Small intestine (tissue), 7 donors: Measurements from ENCODE around the gene LRRIQ4. TPM values are rescaled to one million over a fixed set of nuclear protein-coding genes. Genes with fewer than 3 reads are reported as not detected.
A peak's percentile ranks its signal among the peaks of the same experiment; 100 is the strongest.

Source experiments
- DNase-seq, 2 donors: peaks; one replicate each; pipeline versions ENCODE4 v3.0.0 to v3.0.0-alpha.2; 2013
- FAIRE-seq: peaks from 2 replicates; lab custom pipeline; 2012; peaks lifted over from hg19 to GRCh38; lab: Jason Lieb, UNC
- H3K27ac ChIP-seq, 3 donors: one replicate each; pipeline ENCODE4 v1.5.1; 2013; ENCODE audit warnings: low read length in 2 of 3, mild to moderate bottlenecking in 2 of 3, control low read depth in 1 of 3, inconsistent platforms in 1 of 3, low read depth in 1 of 3, moderate library complexity in 1 of 3
- H3K27me3 ChIP-seq, 3 donors: one replicate each; pipeline ENCODE4 v1.6.1; 2013; ENCODE audit warnings: low read length in 3 of 3, inconsistent platforms in 1 of 3; ENCODE audit not compliant: control insufficient read depth in 3 of 3, insufficient read depth in 3 of 3
- H3K36me3 ChIP-seq, 3 donors: one replicate each; pipeline ENCODE4 v1.6.1; 2013; ENCODE audit warnings: low read length in 3 of 3, inconsistent platforms in 1 of 3, low read depth in 1 of 3, mild to moderate bottlenecking in 1 of 3, moderate library complexity in 1 of 3; ENCODE audit not compliant: control insufficient read depth in 3 of 3, insufficient read depth in 2 of 3
- H3K4me1 ChIP-seq, 3 donors: one replicate each; pipeline ENCODE4 v1.6.1; 2013; ENCODE audit warnings: low read length in 2 of 3, inconsistent platforms in 1 of 3, low read depth in 1 of 3, mild to moderate bottlenecking in 1 of 3, moderate library complexity in 1 of 3; ENCODE audit not compliant: control insufficient read depth in 3 of 3, insufficient read depth in 2 of 3
- H3K4me3 ChIP-seq, 3 donors: one replicate each; pipeline ENCODE4 v1.5.1; 2013; ENCODE audit warnings: low read length in 3 of 3, control low read depth in 1 of 3, inconsistent platforms in 1 of 3, low read depth in 1 of 3, mild to moderate bottlenecking in 1 of 3, moderate library complexity in 1 of 3
- H3K9me3 ChIP-seq, 2 donors: one replicate each; pipeline ENCODE4 v1.6.1; 2013; ENCODE audit warnings: low read depth in 1 of 2, low read length in 1 of 2; ENCODE audit not compliant: control insufficient read depth in 2 of 2, insufficient read depth in 1 of 2
- WGBS, 3 donors: extraction: QIAGEN DNeasy Blood & Tissue Kit; methylation state at CpG; one replicate each; pipeline ENCODE4 v1.1.7; 2013; 5-methylcytosine and 5-hydroxymethylcytosine counted together
- polyA plus RNA-seq, 4 donors: library from polyadenylated mRNA; stranded (reverse) in 3 of 4; unstranded in 1 of 4; fragments of 200-250 nt in 3 of 4; fragments of 120-200 nt in 1 of 4; gene quantifications; one replicate each; pipeline versions ENCODE4 v1.2.1 to v1.2.3, GENCODE V29; 2013
- donor health status: healthy with polysubstance abuse.
- donor health status: control.
- donor health status: control.
- donor health status: Bipolar disorder and iron deficiency.
- donor health status: healthy.

LRRIQ4 gene
- polyA plus RNA-seq, 4 donors, result 0.13 TPM; not detected in 3

DNA sequence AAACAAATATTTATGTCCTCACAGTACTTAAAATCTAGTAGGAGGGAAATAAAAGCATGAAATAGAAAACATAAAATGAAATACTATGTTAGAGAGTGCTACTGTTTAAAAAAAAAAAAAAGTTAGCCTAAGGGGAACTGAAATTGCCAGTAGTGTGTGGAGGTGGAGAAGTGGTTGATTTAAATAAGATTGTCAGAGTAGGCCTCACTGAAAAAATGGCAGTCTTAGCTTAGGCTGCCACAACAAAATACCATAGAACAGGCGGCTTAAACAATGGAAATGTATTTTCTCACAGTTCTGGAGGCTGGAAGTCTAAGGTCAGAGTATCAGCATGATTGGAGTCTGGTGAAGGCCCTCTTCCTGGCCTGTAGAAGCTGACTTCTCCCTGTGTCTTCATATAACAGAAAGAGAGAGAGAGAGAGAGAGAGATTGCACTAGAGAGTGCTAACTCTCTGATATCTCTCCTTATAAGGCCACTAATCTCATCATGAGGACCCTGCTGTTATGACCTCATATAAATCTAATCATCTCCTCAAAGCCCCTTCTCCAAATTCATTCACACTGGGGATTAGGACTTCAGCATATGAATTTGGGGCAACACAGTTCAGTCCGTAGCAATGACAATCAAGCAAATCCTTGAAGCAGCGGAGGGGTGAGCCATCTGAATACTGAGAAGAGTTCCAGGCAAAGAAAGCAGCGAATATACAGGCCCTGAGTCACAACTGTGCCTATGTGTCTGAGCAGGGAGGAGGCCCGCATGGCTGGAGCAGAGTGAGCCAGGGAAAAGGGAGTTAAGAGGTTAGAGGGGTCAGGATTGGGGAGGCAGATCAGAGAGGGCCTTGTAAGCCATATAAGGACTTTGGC is 23.6 kb downstream of the LRRIQ4 start:
- FAIRE-seq, result no peak
- no peaks in the 10 kb centered on the region for H3K36me3 ChIP-seq
- H3K27me3 ChIP-seq, result no peaks in the 10 kb centered on the region
- no peaks in the 10 kb centered on the region for H3K4me1 ChIP-seq
- DNase-seq, result no peak
- 76 to 97% (median 89%) methylated on average over 5 of the region's 5 CpGs for WGBS, 3 donors
- H3K9me3 ChIP-seq, result no peaks in the 10 kb centered on the region
- H3K4me3 ChIP-seq, result no peak overlapping the region
- no peak overlapping the region for H3K27ac ChIP-seq

- Histone ChIP-seq H3K36me3 (no peaks in the 10 kb centered on the region), H3K9me3 (no peaks in the 10 kb centered on the region), H3K4me1 (no peaks in the 10 kb centered on the region), H3K27me3 (no peaks in the 10 kb centered on the region), H3K4me3 (no peak overlapping the region), H3K27ac (no peak overlapping the region)
- DNase-seq, result no peak
- WGBS, 3 donors, result 80 to 100% (median 91%) methylated on average over 3 of the region's 3 CpGs
- no peak for FAIRE-seq
Observed at GRCh38 chr3:169836942-169837275, 24.2 kb downstream of the LRRIQ4 start.

DNA sequence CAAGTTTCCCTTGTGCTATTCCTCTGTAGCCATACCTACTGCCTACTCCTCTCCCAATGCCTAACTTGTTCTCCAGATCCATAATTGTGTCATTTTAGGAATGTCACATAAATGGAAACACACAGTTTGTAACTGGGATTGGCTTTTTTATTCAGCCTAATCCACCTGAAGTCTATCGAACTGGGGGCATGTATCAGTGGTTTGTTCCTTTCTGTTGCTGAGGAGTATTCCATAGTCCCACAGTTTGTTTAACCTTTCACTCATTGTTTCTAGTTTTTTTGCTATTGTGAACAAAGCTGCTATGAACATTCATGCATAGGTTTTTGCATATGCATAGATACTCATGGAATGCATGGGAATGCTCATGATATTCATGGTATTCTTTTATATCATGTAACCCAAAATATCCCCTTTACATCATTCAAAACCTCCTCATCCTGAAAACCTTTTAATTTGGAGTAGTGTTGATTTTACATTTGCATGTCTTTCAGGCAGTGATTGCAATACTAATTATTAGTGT is 25.9 kb downstream of the LRRIQ4 start:
- H3K9me3 ChIP-seq, result peaks cover 0 to 4% of the 10 kb centered on the region in 2 donors
- H3K27me3 ChIP-seq, result no peaks in the 10 kb centered on the region
- no peak overlapping the region for H3K27ac ChIP-seq
- 94 to 100% (median 100%) methylated on average over 1 of the region's 1 CpG for WGBS, 3 donors
- FAIRE-seq (no peak), DNase-seq (no peak)
- peaks cover 0 to 2% (median 0%) of the 10 kb centered on the region in 3 donors for H3K36me3 ChIP-seq
- H3K4me3 ChIP-seq, result no peak overlapping the region
- H3K4me1 ChIP-seq, result no peaks in the 10 kb centered on the region

GRCh38 chr3:169841171-169841570 is 28.5 kb downstream of the LRRIQ4 start:
- 50 to 60% (median 57%) methylated on average over 4 of the region's 4 CpGs for WGBS, 3 donors
- peaks cover 0 to 4% of the 10 kb centered on the region in 2 donors for H3K9me3 ChIP-seq
- H3K27ac ChIP-seq, result no peak overlapping the region
- DNase-seq (peak in 1 of 2 donors; percentile 28), FAIRE-seq (no peak)
- no peak overlapping the region for H3K4me3 ChIP-seq
- peaks cover 0 to 2% (median 0%) of the 10 kb centered on the region in 3 donors for H3K36me3 ChIP-seq
- H3K4me1 ChIP-seq, result no peaks in the 10 kb centered on the region
- H3K27me3 ChIP-seq, result no peaks in the 10 kb centered on the region

DNA sequence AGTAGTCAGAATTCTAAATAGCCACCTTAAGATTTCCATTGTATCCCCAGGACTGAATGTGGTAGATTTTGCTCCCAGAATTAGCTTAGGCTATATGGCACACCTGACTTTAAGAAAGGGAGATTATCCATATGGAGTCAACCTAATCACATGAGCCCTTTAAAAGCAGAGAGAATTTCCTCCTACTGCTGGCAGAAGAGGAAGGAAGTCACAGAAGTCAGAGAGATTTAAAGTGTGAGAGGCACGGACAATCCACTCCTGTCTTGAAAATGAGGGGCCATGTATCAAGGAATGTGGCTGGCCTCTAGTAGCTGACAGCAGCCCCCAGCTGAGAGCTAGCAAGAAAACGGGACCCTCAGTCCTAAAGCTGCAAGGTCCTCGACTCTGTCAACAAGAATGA is 30.3 kb downstream of the LRRIQ4 start:
- DNase-seq, result no peak
- Histone ChIP-seq H3K36me3 (peaks cover 0 to 2% (median 0%) of the 10 kb centered on the region in 3 donors), H3K27me3 (no peaks in the 10 kb centered on the region), H3K27ac (no peak overlapping the region), H3K4me1 (no peaks in the 10 kb centered on the region), H3K9me3 (peaks cover 0 to 4% of the 10 kb centered on the region in 2 donors), H3K4me3 (no peak overlapping the region)
- WGBS, 3 donors, result 63 to 77% (median 71%) methylated on average over 3 of the region's 3 CpGs
- no peak for FAIRE-seq

- Histone ChIP-seq H3K4me3 (no peak overlapping the region), H3K9me3 (peaks cover 0 to 4% of the 10 kb centered on the region in 2 donors), H3K4me1 (no peaks in the 10 kb centered on the region), H3K27me3 (no peaks in the 10 kb centered on the region), H3K27ac (no peak overlapping the region), H3K36me3 (peaks cover 0 to 5% (median 0%) of the 10 kb centered on the region in 3 donors)
- FAIRE-seq, result no peak
- WGBS, 3 donors, result 87 to 94% (median 89%) methylated on average over 11 of the region's 11 CpGs
- DNase-seq, result no peak
Observed at GRCh38 chr3:169846458-169847193, 34.0 kb downstream of the LRRIQ4 start.

GRCh38 chr3:169847896-169848295 is 35.2 kb downstream of the LRRIQ4 start:
- no peak overlapping the region for H3K27ac ChIP-seq
- 64 to 86% (median 66%) methylated on average over 4 of the region's 4 CpGs for WGBS, 3 donors
- H3K4me1 ChIP-seq, result no peaks in the 10 kb centered on the region
- no peaks in the 10 kb centered on the region for H3K27me3 ChIP-seq
- peaks cover 0 to 5% (median 0%) of the 10 kb centered on the region in 3 donors for H3K36me3 ChIP-seq
- H3K4me3 ChIP-seq, result no peak overlapping the region
- peak in 1 of 2 donors; percentile 43 for DNase-seq
- H3K9me3 ChIP-seq, result peaks cover 0 to 4% of the 10 kb centered on the region in 2 donors
- FAIRE-seq, result no peak

- no peaks in the 10 kb centered on the region for H3K9me3 ChIP-seq
- no peaks in the 10 kb centered on the region for H3K27me3 ChIP-seq
- no peak overlapping the region for H3K27ac ChIP-seq
- H3K4me1 ChIP-seq, result no peaks in the 10 kb centered on the region
- no peak for DNase-seq
- WGBS, 3 donors, result 96 to 100% (median 99%) methylated on average over 3 of the region's 3 CpGs
- H3K4me3 ChIP-seq, result no peak overlapping the region
- H3K36me3 ChIP-seq, result peaks cover 0 to 4% (median 0%) of the 10 kb centered on the region in 3 donors
- no peak for FAIRE-seq
Observed at GRCh38 chr3:169848741-169849140, 36.1 kb downstream of the LRRIQ4 start.
